NCI-H2081 treated with DMSO at 0.1 percent for 48 hours (cell line): ENCODE data around the gene SLC25A22.

Experiments used
- DNase-seq: peaks from one replicate; lab custom pipeline; 2025; lab: John Stamatoyannopoulos, UW

SLC25A22 gene

DNA sequence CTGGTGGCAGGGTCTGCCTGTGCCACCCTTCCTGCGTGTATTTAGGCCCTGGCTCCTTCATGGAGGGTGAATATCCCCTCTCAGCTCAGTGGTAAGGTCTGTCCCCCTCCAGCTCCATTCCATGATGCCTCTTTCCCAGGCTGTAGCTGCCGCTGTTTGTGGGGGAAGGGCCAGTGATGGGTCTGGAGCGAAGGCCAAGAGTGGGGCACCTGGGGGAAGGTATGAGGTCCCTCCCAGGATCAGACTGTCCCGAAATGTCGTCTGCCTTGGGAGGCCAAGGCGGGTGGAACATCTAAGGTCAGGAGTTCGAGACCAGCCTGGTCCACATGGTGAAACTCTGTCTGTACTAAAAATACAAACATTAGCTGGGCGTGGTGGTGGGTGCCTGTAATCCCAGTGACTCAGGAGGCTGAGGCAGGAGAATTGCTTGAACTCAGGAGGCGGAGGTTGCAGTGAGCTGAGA, 35.8 kb upstream of the SLC25A22 start:
- no peak for DNase-seq

GRCh38 chr11:833114-833791, 35.2 kb upstream of the SLC25A22 start:
- DNase-seq: no peak

- no peak for DNase-seq
These were observed 34.5 kb upstream of the SLC25A22 start, which contains the start of gene CD151 for GRCh38 chr11:832529-833113. TSS of gene CD151 (plus strand) at chr11:832952. CDS start at chr11:836070, 3,118 bp downstream.

GRCh38 chr11:831961-832528, 34.0 kb upstream of the SLC25A22 start:
- DNase-seq: no peak

- DNase-seq: no peak
These were observed 33.2 kb upstream of the SLC25A22 start for GRCh38 chr11:831118-831864.

- DNase-seq: no peak
These were observed 32.4 kb upstream of the SLC25A22 start for GRCh38 chr11:830295-831117.

DNA sequence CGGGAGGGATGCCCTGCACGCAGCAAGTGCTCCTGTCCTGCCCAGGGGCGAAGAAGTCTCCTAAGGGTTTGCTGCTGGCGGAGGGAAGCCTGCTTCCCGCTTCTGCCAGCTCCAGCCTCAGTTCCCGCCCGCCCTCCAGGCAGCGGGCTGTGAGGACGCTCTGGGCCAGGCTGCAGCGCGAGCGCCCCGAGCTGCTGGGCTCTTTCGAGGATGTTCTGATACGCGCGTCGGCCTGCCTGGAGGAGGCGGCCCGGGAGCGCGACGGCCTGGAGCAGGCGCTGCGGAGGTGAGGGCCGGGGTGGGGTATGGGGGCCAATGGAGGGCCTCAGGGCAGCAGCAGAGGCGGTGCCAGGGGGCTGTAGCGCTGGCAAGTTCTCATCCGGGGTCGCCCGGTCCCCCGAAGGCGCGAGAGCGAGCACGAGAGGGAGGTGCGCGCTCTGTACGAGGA, 31.8 kb upstream of the SLC25A22 start:
- no peak for DNase-seq

DNA sequence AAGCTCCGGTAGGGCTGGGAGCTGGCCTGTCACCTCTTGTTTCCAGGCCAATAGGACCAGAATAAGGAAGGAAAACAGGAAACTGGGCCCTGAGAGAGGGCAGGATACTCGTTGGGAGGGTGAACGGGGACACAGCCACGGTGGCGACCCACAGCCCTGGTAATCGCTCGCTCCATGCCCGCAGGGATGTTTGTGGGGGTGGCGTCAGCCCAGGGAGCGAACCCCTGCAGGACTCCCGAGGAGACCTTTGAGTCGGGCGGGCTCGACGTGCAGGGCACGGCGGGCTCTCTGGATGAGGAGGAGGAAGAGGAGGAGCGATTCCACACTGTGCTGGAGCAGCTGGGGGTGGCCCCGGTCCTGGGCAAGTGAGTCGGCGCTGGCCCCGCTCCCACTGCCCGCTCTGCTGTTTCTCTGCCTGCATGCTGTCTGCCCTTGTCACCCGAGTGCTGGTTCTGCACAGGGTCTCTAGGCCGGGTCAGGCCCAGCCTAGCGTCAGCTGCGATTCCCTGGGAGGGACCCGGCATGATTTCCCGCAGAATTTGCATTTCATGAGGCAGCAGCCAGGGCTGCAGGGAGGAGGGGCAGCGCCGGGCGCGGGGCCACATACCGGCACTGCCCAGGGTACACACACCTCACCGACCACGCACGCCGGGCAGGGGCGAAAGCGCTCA, 31.2 kb upstream of the SLC25A22 start:
- no peak for DNase-seq

DNA sequence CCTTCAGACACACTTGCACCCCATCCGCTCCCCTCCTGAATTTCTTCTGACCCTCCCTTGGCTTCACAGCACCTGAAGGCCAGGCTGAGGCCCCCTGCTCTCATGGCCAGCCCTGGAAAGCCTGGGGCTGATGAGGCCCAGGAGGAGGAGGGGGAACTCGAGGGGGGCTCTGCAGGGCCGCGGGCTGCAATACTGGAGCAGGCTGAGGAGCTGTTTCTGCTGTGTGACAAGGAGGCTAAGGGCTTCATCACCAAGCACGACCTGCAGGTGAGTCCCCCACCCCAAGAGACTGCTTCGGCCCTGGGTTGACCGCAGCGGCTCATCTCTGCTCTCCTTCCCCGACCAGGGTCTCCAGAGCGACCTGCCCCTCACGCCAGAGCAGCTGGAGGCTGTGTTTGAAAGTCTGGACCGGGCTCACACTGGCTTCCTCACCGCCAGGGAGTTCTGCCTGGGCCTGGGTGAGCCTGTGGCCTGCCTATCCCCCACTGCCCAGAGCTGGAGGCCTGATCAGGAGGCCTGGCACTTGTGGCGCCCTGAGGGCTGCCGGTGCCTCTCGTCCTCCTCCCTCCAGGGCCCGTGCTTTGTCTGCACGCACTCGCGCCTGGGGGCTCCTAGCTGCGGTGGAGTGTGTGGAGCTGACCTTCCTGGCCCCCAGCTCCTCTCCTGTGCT, 30.6 kb upstream of the SLC25A22 start:
- no peak for DNase-seq

DNA sequence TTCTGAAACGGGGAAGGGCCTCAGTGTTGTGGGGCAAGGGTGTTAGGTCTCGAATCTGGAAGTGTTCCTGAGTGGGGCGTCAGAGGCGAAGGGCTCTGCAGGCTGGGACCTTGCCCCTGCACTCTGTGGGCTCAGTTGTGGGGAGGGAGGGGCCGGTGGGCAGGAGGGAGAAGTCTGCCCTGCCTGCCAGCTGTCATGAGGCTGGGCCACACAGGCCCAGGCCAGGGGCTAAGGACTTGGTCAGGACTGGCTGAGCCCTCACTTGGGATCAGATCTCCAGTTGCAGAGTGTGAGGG, 29.8 kb upstream of the SLC25A22 start, which contains the start of gene CRACR2B:
TSS of gene CRACR2B (plus strand) at position 23 of the 296 bp plus-strand sequence. CDS start 689 bp downstream, outside the sequence.
- DNase-seq: no peak

- DNase-seq: no peak
These were observed 29.2 kb upstream of the SLC25A22 start for GRCh38 chr11:827146-827896.

- DNase-seq: no peak
These were observed 28.7 kb upstream of the SLC25A22 start for GRCh38 chr11:826836-827145.

DNA sequence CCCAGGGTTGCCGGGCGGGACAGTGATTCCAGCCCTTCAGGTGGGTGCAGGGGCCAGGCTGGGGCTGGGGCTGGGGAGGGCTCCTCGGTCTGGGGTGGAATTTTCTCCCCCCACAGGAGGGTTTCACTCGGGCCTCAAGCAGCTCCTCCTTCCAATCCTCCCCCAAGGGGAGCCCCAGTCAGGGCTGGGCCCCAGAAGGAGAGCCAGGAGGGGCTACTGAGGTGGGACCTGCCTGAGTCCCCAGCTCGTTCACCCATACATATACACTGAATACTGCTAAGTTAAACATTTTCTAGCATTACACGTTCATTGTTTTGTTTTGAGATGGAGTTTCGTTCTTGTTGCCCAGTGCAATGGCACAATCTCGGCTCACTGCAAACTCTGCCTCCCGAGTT, 28.1 kb upstream of the SLC25A22 start:
- no peak for DNase-seq

GRCh38 chr11:825366-826226, 27.5 kb upstream of the SLC25A22 start:
- DNase-seq: no peak

DNA sequence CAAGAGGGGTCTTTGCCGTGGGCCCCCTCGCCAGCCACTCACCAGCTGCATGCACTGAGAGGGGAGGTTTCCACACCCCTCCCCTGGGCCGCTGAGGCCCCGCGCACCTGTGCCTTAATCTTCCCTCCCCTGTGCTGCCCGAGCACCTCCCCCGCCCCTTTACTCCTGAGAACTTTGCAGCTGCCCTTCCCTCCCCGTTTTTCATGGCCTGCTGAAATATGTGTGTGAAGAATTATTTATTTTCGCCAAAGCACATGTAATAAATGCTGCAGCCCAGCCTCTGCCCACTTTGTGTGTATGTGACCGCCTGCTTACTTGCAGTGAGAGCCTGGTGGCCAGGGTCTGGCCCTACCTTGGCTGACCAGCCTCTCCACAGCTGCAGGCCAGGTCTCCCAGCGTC, 26.9 kb upstream of the SLC25A22 start:
- no peak for DNase-seq

DNA sequence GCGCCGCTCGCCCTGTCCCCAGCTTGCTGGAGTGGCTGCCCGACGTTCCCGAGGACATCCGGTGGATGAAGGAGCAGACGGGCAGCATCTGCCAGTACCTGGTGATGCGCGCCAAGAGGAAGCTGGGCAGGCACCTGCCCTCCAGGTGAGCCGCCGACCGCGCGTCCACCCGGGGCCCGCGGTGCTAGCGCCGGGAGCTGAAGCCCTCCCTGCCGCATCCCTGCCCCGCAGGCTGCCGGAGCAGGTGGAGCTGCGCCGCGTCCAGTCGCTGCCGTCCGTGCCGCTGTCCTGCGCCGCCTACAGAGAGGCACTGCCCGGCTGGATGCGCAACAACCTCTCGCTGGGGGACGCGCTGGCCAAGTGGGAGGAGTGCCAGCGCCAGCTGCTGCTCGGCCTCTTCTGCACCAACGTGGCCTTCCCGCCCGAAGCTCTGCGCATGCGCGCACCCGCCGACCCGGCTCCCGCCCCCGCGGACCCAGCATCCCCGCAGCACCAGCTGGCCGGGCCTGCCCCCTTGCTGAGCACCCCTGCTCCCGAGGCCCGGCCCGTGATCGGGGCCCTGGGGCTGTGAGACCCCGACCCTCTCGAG, 26.3 kb upstream of the SLC25A22 start:
- no peak for DNase-seq

- DNase-seq: no peak
These were observed 25.6 kb upstream of the SLC25A22 start for GRCh38 chr11:823441-824291.
